ENCODE data around the gene TNXB.
"Not testable (repeated sequence)": the region's sequence is repeated elsewhere in the genome, so short reads cannot be mapped to it uniquely, and the experiment has no call there.

The TNXB gene

DNA sequence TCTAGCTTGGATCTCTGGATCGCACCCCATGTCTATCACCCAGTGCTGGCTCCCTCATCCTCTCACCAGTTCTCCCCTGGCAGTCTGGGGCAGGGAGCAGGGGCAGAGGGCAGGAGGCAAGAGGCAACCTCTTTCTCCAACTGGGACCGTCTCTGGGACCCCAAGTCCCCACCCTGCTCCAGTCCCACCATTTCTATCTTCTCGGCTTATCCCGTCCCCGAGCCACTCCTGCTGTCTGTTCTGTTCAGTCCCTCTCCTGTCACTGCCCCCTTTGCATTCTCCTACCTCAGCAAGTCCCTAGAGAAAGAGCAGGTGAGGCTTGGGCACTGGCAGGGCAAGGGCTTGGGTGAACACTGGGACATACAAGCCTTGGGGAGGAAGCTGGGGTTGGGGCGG lies 625 bp upstream of the TNXB start:
- no peak for DNase-seq (ENCODE audit: low read depth)
- TF ChIP-seq, protein P1, sequence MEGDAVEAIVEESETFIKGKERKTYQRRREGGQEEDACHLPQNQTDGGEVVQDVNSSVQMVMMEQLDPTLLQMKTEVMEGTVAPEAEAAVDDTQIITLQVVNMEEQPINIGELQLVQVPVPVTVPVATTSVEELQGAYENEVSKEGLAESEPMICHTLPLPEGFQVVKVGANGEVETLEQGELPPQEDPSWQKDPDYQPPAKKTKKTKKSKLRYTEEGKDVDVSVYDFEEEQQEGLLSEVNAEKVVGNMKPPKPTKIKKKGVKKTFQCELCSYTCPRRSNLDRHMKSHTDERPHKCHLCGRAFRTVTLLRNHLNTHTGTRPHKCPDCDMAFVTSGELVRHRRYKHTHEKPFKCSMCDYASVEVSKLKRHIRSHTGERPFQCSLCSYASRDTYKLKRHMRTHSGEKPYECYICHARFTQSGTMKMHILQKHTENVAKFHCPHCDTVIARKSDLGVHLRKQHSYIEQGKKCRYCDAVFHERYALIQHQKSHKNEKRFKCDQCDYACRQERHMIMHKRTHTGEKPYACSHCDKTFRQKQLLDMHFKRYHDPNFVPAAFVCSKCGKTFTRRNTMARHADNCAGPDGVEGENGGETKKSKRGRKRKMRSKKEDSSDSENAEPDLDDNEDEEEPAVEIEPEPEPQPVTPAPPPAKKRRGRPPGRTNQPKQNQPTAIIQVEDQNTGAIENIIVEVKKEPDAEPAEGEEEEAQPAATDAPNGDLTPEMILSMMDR (IDR thresholded peaks at IDR 0.05; ENCODE audit: low read length, missing control alignments), result no peak
- no peak overlapping the region for H3K4me3 ChIP-seq (replicated peaks; ENCODE audit: low read depth, low read length)

DNA sequence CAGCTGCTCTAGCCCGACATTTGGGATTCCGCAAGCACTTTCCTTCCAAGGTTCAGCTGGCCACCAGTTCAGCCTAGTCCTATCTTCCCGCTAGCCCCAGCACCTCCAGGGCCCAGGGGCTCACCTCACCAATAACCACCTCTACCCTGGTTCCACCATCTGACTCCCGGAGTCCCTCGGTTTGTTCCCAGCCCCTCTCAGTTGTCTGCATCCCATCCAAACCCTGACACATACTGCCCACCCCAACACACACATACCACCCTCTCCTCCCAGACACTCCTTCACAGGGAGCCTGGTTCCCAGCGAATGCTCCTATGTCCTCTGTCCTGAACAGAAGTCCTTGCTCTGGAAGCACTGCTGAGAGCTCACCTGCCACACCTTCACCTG lies 418 bp downstream of the TNXB start:
- peak overlapping the region; percentile 41 for H3K4me3 ChIP-seq (replicated peaks; ENCODE audit: low read depth, low read length)
- DNase-seq (ENCODE audit: low read depth), result no peak
- TF ChIP-seq, protein P1 (IDR thresholded peaks at IDR 0.05; ENCODE audit: low read length, missing control alignments), result no peak

GRCh38 chr6:32108094-32108627 lies 977 bp downstream of the TNXB start:
- peak overlapping the region; percentile 41 for H3K4me3 ChIP-seq (replicated peaks; ENCODE audit: low read depth, low read length)
- TF ChIP-seq, protein P1 (IDR thresholded peaks at IDR 0.05; ENCODE audit: low read length, missing control alignments), result no peak
- DNase-seq (ENCODE audit: low read depth), result peak; percentile 61

- TF ChIP-seq, protein P1 (IDR thresholded peaks at IDR 0.05; ENCODE audit: low read length, missing control alignments), result no peak
- DNase-seq (ENCODE audit: low read depth), result no peak
- no peak overlapping the region for H3K4me3 ChIP-seq (replicated peaks; ENCODE audit: low read depth, low read length)
Measured at GRCh38 chr6:32107406-32107805, 1.7 kb downstream of the TNXB start.

DNA sequence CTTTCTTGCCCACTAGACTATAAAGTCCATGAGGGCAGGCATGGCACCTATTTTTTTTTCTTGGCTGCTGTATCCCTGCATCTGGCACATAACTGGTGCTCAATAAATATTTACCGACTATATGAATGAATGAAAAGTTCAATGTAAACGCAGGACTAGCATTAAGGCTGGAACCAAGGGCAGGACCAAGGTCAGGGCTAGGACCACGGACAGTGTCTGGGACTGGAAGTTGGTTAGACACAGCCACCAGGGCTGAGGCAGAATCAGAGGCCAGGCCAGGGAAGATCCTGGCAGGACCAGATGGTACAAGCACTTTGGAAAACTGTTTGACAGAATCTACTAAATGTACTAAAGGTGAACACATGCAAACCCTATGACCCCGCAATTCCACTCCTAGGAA lies 3.7 kb downstream of the TNXB start:
- peak; percentile 53 for DNase-seq (ENCODE audit: low read depth)
- TF ChIP-seq, protein P1 (IDR thresholded peaks at IDR 0.05; ENCODE audit: low read length, missing control alignments), result no peak
- no peak overlapping the region for H3K4me3 ChIP-seq (replicated peaks; ENCODE audit: low read depth, low read length)

- TF ChIP-seq, protein P1 (IDR thresholded peaks at IDR 0.05; ENCODE audit: low read length, missing control alignments), result no peak
- no peak for DNase-seq (ENCODE audit: low read depth)
- H3K4me3 ChIP-seq (replicated peaks; ENCODE audit: low read depth, low read length), result no peak overlapping the region
Measured at GRCh38 chr6:32102255-32102654, 6.9 kb downstream of the TNXB start.

GRCh38 chr6:32100251-32100650 lies 8.9 kb downstream of the TNXB start:
- DNase-seq (ENCODE audit: low read depth); H3K4me3 ChIP-seq (replicated peaks; ENCODE audit: low read depth, low read length): not testable (repeated sequence)

Data from fibroblast of pulmonary artery (primary cell).